Measurements from ENCODE around the gene CASTOR1.
A peak's percentile ranks its signal among the peaks of the same experiment; 100 is the strongest.
"Not testable (repeated sequence)": the region's sequence is repeated elsewhere in the genome, so short reads cannot be mapped to it uniquely, and the experiment has no call there.

Gene CASTOR1

DNA sequence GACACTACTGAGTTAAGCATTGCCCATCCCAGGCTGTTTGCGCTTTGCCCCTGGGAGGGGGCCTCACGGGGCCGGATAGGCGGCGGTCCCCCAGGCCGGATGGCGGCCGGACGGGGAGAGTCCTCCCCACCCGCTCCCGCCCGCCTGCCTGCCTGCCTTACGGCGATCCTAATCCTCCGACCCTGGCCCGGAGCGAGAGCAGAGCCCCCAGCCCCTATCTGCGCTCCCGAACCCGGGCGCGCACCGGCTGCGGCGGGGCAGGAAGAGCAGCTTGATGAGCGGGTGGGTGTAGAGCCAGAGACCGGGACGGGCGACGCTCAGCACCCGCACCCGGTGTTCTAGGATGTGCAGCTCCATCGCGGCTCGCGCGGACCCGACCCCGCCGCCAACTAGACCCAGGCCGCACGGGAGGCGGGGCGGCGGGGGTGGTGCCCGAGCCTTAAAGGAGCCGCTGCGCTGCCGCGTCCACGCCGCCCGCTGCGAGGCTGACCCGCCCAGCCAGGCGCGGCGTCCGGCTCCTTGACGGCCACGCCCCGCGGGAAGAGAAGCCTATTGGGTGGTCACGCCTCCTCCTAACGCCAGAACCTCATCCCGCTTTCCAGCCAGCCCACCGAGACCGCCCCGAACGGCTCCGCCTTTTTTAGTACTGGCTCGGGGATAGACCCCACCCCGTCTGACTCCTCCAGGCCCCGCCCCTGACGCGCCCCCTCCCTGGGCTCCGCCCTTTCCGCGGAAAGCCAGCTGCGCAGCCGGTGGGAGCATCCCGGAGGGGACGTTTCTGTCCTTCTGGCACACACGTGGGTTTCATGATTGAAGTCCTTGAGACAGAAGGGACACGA is at the start of gene CASTOR1:
CASTOR1 (minus strand) TSS at position 365 of the 839 bp plus-strand sequence; CDS start at position 357, 8 bp downstream.
- DNase-seq = peak; percentile 94

DNA sequence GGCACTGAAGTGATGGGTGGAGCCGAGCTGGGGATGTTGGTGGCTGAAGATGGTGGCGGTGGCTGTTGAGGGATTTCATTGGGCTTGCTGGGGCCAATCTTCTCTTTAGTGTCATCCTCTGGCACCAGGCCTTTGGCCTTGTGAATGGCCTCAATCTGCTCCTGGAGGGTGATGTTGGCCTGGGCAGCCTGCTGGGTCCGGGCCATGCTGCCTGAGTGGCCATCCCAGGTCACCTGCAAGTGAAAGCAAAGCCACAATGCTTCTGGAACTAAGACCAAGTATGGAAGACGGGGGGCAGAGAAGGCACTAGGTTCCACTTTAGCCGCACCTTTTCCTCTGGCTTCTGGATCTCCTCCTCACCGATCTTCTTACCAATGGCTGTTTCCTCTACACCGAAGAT is 49.5 kb upstream of the CASTOR1 start:
- no peak for DNase-seq

DNA sequence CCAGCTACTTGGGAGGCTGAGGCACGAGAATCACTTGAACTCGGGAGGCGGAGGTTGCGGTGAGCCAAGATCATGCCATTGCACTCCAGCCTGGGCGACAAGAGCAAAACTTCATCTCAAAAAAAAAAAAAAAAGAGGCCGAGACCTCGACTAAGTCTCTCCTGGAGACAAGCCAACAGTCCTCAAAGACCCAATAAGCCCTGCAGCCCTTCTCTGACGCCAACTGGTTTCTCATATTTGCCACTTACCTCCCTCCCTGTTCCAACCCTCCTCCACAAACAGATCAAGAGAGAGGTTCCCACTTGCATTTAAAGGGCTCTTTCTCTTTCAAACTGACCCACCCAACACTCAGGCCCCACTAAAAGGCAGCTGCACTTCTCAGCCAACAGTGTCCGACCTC is 49.0 kb upstream of the CASTOR1 start:
- DNase-seq = not testable (repeated sequence)

DNA sequence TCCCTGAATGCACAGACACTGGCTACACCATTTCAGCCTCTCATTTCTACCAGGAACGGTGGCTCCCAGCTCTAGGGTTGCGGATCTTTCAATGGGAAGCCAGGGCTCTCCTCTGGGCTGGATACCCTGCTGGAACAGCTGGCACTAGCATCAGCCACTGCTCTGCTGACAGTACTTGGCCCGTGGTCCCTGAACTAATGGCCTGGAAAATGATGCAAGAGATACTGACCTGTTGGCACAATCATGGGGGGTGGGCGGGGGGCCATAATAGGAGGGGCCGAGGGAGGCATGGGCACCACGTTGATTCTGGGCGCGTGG is 48.1 kb upstream of the CASTOR1 start:
- no peak for DNase-seq

DNA sequence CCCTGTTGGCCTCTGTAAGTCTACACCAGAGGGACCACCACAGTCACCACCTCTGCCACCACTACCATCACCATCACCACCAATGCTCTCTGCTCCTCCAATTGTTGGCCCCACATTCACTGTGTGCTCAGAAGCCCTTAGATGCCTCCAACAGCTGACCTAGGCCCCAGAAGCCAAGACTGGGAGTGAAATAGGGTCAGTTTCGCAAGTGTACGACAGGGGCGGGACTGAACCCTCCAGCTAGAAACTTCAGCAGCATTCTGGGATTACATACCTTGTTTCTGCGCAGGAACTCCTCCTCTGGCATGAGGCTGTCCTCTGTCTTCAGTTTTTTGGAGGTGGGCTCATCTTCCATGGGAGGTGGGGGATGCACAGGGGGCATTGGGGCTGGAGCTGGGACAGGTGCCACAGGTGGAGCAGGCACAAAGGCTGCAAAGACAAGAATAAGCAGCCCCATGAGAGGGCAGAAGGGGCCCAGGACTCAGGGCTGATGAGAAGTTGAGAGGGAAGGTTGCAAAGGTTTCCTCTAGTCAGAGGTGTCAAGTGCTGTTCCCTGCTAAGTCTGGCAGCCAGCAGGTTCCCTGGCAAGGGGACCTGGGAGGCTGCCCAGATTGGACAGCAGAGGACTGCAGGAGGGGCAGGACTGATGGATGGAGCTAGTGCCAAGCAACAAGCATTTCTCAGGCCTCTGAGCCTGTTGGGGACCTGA is 47.6 kb upstream of the CASTOR1 start:
- DNase-seq = no peak

DNA sequence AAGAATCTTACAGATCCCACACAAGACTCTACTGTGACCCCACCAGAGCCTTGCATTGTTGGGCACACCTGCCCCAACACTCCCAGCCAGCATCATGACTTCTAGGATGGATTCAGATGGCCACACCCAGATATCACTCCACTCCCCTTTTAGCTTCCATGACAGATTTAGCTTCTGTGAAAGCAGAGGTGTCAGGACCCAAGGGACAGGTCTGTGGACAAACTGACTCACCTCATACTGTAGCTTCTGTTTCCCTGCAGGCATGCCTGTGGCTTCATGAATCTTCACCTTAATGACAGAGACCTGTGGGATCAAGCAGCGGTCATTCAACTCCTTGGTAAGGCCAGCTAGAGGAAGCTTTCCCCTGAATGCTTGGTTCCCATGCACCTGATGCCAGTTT is 45.9 kb upstream of the CASTOR1 start:
- DNase-seq = no peak

DNA sequence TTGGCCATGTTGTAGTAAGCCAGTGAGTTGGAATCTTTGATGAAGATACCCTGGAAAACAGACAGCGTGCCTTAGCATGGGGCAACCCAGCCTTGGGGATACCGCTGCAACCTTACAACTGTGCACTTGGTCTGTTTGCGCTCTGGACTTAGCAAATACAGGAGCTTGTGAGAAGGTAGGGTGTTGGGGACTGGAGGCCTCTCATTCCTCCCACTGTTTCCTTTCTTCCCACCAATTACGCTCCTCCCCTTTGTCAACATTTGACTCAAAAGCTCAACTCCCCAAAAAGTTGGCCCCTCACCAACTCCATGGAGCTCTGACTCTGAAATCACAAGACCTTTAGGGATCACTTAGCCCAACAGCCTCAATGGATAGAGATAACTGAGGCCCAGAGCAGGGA is 45.3 kb upstream of the CASTOR1 start:
- DNase-seq = no peak

DNA sequence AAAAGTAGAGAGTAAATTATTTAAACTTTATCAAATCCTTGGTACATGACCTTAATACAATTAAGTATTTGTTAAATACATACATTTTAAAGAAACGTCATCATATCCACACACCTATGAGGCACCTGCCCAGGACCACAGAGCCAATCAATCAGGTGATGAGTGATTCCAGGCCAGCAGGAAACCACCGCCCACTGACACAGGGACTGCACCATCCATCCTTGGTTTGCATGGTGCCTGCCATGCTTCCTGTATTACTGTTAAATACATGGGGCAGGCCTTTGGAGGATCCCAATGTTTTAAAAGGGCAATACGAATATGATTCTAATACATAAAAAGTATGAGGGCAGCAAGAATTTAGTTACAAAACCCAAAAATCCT is 44.4 kb upstream of the CASTOR1 start:
- no peak for DNase-seq

DNA sequence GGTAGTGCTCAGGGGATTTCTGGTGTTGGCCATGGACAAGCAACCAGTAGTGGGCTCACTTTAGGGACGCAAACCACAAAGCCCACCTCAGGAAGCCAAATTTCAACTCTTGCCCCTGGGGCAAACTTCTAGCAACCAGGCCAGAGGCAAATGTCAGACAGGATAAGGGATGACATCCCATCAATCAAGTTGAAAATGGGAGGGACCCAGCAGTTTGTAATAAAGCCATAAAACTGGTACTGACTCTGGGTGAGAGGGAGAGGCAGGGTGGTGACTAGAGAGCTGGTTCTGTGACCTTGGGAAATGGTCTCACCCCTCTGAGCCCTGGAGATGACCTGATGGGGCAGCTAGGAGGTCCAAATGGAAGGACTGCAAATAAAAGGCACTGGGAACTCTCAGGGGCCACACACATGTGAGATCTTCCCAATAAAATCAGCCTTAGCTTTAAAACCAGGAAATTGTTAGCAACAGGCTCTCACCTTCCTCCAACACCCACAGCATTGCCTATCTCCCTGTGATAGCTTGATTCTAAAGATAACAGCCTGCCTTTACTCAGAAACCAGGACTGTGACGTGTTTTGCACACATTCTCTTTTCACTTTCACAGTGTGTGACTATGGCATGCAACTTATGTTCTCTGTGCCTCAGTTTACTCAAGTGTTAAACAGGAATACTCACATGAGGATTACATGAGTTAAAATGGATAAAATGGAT is 43.8 kb upstream of the CASTOR1 start:
- DNase-seq = no peak

DNA sequence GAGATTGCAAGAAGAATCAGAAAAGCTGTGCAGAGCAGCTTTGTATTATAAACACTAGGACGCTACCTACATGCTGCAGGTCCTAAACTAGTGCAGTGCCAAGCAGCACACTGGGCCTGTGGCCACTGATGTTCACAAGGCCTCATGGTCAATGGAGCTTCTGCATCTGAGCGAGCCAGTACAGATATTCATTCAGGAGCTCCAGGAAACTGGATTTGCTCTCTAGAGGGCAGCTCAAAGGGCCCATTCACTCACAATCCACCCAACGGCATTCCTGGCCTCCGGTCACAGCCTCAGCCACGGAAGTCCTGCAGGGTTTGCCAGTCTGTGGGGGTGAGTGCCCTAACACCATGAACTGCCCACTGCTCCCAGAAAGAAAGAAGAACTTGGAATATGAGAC is 43.2 kb upstream of the CASTOR1 start:
- no peak for DNase-seq

DNA sequence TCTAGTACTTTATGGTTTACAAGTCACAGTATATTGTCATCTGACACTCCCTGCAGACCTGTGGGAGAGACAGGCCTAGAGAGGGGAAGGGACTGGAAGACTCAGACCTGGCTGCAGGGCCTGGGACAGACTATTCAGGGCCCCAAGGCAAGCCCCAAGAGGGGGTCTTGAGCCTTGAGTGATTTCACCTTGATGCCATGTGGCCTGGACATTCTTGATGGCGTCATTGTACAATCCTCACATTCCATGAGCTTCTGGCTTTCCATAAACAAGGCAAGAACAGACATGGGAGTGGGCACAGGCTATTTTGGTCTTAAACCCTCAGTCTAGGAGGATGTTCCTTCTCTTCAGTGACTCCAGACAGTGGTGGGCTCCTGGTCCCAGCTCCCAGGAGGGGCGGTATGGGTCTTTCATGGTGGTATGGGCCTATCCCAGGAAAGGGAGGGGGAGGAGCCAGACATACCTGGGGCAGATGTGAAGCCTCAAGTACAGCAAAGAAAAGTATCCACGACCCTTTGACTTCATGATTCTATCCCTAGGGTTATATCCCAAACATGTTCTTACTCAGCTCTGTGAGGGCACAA is 39.3 kb upstream of the CASTOR1 start:
- no peak for DNase-seq

DNA sequence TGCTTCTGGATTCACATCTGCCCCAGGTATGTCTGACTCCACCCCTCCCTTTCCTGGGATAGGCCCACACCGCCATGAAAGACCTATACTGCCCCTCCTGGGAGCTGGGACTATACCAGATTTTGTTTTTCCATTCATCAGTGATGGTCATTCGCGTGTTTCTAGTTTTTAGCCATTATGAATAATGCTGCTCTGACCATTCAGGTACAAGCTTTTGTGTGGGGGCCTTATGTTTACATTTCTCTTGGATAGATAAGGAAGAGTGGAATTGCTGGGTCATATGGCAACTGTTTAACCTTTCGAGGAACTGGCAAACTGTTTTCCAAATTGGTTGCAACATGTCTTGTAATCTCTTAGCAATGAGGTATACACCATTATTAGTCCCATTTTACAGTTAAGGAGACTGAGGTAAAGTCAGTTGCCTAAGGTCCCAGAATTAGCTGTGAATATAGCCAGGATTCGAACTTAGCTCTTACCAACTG is 38.6 kb upstream of the CASTOR1 start:
- no peak for DNase-seq

DNA sequence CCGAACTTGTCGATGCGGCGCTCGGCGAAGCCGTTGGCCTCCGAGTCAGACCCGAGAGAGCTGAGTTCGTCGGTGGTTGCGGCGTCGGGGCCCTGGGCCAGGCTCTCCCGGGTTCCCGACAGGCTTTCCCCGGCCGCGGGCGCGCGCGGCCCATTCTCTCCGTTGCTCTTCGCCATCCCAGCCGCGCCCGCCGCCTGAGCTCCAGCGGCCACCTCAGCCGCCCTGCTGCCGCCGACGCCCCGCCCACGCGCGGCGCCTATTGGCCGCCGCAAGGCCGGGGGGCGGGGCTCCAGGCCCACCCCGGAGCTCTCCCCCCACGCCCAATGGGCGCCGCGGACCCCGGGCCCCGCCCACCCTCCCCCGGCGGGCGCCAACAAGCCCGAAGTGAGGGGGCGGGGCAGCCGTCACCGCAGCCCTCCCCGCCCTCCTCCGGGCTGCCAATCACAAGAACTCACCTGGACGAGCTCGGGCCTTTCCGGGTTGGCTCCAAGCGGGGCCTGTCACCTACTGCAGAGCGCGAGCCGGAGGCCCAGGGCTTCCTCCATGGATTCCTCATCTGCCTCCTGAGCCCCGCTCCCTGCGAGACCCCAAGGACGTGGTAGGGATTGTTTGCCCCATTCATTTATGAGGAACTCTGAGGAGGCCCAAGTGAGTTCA is 37.5 kb upstream of the CASTOR1 start, which contains the start of gene TBC1D10A:
TBC1D10A (minus strand) TSS at position 236 of the 657 bp plus-strand sequence; CDS start at position 176, 60 bp downstream.
- peak; percentile 84 for DNase-seq

DNA sequence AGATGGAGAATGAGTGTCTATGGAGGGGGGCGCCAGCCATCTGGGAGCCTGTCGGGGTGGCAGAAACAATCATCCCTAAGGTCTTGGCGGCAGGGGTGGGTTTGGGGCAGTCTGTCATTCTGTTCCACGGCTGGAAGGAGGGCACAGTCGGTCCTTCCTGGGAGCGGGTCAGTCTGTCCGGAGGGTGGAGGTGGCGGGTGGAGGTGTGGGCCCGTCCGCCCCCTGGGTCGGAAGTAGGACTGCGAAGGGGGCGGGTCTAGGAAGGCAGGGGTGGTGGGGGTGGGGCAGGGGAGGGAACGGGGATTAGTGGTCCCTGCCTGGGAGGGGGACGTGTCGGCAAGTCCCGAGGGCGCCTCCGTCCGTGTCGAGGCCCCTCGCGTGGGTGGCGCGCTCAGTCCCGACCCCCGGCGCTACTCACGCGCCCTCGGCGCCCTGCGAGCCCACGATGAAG is 37.0 kb upstream of the CASTOR1 start:
- no peak for DNase-seq

DNA sequence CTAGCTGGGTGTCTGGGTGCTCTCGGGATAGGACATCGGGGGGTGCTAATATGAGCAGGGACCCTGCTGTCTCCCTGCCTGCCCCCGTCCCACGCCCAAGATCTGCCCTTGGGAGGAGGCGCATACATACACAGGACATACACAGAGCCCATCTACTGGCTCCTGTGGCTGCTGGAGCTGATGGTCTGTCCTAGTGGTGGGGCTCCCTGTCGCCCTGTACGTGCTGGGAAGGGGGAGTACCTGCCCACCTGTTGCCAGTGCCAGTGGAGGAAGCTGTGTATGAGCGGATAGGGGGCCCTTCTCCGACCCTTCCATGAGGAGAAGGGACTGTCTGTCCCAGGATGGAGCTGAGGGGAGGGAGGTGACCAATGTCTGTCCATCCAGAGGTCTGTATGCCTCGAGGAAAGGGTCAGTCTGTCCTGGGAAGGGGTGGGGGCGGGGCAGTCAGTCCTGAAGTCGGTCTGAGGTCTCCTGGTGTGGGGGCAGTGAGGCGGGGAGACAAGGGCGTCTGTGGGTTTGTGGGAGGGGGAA is 36.5 kb upstream of the CASTOR1 start:
- no peak for DNase-seq

DNA sequence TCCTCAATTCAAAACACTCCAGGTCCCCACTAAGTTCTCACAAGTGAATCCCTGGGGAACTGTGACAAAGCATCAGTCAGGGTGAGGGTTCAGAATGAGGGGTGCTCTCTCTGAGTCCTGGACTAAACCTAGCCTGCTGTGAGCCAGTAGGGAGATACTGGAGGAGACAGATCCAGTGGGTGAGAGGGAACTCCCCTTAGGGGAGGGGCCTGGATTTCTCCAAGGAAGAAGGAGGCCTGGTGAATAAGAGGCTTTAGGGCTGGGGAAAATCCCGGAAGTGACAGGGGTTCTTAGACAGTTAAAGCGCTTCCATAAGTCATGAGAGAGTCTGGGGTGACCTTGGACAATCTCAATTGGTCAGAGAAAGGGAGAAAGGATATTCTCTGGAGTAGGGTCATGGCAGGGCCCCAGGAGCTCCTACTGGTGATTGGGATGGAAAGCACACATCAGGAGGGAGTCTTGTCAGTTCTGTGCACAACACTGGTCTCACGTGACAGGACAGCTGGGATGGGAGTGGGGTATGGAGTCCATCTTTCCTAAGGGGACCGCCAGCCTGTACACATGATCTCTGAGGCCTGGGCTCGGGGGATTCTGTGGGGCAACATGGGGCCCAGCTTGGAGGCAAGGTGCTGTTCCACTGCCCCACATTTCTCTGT is 35.9 kb upstream of the CASTOR1 start:
- DNase-seq = no peak

DNA sequence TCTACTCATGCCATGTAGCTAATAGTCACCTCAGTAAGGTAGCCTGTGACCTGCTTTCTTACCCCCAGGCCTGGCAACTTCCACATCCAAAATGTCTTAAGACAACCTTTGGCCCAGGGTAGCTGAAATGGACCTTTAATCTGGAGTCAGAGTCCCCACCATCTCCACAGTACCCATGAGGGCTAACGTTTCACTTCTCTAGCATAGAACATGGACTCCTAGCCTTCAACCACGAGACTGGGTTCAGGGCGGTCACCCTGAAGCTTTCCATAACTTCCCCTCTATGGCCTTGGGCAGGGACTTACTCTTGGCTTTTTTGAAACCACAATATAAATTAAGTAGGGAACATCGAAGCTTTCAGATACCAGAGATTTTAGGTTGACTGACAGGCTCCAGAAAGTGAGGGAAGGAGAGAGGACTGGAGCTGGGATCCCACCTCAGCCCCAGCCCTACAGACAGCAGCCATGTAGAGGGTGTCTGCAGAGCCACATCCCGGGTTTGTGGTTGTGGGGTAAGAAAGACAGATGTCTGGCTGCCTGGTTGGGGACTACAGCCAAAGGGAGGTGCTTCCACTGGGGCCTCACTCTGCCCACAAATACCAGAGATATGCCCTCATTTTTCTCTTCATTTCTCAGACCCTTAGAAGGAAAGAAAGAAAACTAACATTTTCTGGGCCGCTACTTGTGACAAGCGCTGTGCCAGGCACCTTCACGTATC is 34.9 kb upstream of the CASTOR1 start:
- peak; percentile 32 for DNase-seq

DNA sequence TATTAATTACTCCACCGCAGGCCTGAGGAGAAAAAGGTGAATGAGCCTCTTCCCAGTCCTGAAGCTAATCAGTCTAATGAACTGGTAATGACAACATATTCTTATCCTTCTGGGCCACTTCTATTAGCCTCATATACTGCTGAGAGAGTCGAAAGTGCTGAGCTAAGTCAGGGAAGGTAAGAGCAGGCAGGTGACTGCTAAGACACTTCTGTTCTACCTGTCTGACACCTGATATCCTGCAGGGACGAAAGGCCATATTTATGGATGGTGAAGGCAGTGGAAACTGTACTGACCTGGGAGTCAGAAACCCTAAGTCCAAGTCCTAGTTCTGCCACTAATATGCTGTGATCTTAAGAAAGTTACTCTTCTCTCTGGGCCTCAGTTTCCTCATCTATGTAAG is 33.9 kb upstream of the CASTOR1 start:
- no peak for DNase-seq

DNA sequence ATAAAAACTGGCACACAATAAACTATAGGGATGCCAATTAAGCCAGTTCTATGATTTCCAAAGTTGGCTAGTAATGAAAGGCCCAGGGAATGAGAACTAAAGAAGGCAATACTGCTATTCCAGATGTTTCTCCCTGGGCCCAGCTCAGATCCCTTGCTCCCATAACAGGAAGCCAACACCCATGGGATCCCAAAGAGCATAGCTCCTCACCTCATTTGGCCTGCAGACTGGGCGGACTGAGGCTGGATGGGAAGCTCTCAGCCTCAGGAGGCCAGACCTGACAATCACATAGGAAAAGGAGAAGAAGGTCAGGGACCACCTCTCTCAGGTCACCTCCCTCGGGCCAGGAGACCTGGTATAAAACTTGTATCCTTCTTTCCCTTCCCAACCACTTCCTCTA is 32.2 kb upstream of the CASTOR1 start:
- DNase-seq = no peak

DNA sequence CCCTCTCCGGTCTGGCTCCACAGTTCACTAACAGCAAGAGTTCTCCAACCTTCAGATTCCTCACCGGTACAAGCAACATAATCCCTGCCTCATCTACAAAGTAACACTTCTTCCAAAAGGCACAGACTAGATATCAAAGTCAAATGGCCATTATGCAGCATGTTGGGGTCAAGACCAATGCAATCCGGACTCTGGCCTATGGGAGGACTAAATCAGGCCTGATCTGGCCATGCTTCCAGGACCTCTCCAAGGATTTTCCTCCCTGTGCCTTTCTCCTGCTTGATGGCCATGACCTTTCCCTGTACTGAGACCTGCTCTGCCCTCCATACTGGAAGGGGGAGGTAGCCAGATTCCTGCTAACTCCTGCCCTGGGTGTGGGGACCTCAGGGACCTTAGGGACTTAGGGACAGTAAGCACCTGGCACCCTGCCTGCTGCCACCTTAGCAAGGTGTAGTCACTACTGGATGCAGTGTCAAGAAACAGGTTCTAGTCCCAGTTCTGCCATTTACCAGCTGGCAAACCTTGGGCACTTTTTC is 30.8 kb upstream of the CASTOR1 start:
- no peak for DNase-seq

All from GDM1 (cell line).